Ascending aorta (tissue), 2 donors: ENCODE measurements around the gene LTBP2. TPM values are rescaled to one million over a fixed set of nuclear protein-coding genes. Genes with fewer than 3 reads are reported as not detected.

Experiments used
- DNase-seq, 2 donors: peaks; one replicate each; pipeline ENCODE4 v3.0.0-alpha.2; 2019; ENCODE audit warnings: low spot score in 2 of 2
- H3K27ac ChIP-seq, 2 donors: fragments of 200-600 bp; sonication (generic); one replicate each; pipeline ENCODE4 v1.5.1; 2016 to 2017; ENCODE audit warnings: mild to moderate bottlenecking in 1 of 2
- H3K27me3 ChIP-seq: fragments of 200-600 bp; sonication (generic); one replicate; pipeline ENCODE4 v1.5.1; 2017
- H3K36me3 ChIP-seq, 2 donors: fragments of 200-600 bp; sonication (generic); one replicate each; pipeline ENCODE4 v1.5.1; 2016
- H3K4me1 ChIP-seq, 2 donors: fragments of 200-600 bp; sonication (generic); one replicate each; pipeline ENCODE4 v1.5.1; 2016 to 2017; ENCODE audit warnings: mild to moderate bottlenecking in 1 of 2
- H3K4me3 ChIP-seq, 2 donors: fragments of 200-600 bp; sonication (generic); one replicate each; pipeline ENCODE4 v1.5.1; 2016 to 2017; ENCODE audit warnings: mild to moderate bottlenecking in 1 of 2
- H3K9me3 ChIP-seq, 2 donors: fragments of 200-600 bp; sonication (generic); one replicate each; pipeline ENCODE4 v1.5.1; 2016
- CTCF ChIP-seq, 3 experiments: fragments of 200-600 bp in 2 of 3; fragments of 450-650 bp in 1 of 3; sonication (generic) in 2 of 3; IDR thresholded peaks; one replicate each; pipeline ENCODE4 v1.5.1; 2016 to 2019; ENCODE audit warnings: antibody characterized with exemption in 3 of 3, mild to moderate bottlenecking in 1 of 3, moderate library complexity in 1 of 3
- intact Hi-C: fragments of 100-400 bp; cut with DNase I; formaldehyde crosslinking; loops from one replicate; pipeline ENCODE4 v1.15.1; 2023
- total RNA-seq: library from RNA; depleted of rRNA; stranded (reverse); fragments of >200 nt; gene quantifications from one replicate; pipeline ENCODE4 v1.1.0, GENCODE V29; 2016

The LTBP2 gene
- total RNA-seq, 1 donor from 2014 or later = 383 TPM

GRCh38 chr14:74569806-74570591 lies 42.0 kb downstream of the LTBP2 start:
- peaks cover 58 to 94% of the 10 kb centered on the region in 2 donors for H3K4me1 ChIP-seq
- no peaks in the 10 kb centered on the region for H3K36me3 ChIP-seq
- H3K9me3 ChIP-seq = no peaks in the 10 kb centered on the region
- intact Hi-C loops = loop anchor here (5.0 kb wide), 1 partner anchor 32 kb away; no protein-coding TSS in a partner anchor
- no peak overlapping the region for H3K4me3 ChIP-seq
- peak overlapping the region; percentile 91 to 94 for H3K27ac ChIP-seq
- no peak for TF ChIP-seq CTCF (IDR thresholded peaks at IDR 0.05)
- DNase-seq = no peak
- no peaks in the 10 kb centered on the region for H3K27me3 ChIP-seq

- Histone ChIP-seq H3K27me3 (no peaks in the 10 kb centered on the region), H3K4me3 (no peak overlapping the region), H3K36me3 (no peaks in the 10 kb centered on the region), H3K27ac (peak overlapping the region; percentile 91 to 94), H3K9me3 (no peaks in the 10 kb centered on the region), H3K4me1 (peaks cover 58 to 92% of the 10 kb centered on the region in 2 donors)
- DNase-seq = no peak
- TF ChIP-seq CTCF (IDR thresholded peaks at IDR 0.05) = no peak
- intact Hi-C loops = loop anchor here (5.0 kb wide), 1 partner anchor 33 kb away; no protein-coding TSS in a partner anchor
Observed at GRCh38 chr14:74569387-74569786, 42.6 kb downstream of the LTBP2 start.

- H3K4me3 ChIP-seq = no peak overlapping the region
- no peak for TF ChIP-seq CTCF (IDR thresholded peaks at IDR 0.05)
- no peaks in the 10 kb centered on the region for H3K27me3 ChIP-seq
- DNase-seq = no peak
- no peaks in the 10 kb centered on the region for H3K9me3 ChIP-seq
- H3K36me3 ChIP-seq = no peaks in the 10 kb centered on the region
- intact Hi-C loops = loop anchor here (5.0 kb wide), 1 partner anchor 33 kb away; no protein-coding TSS in a partner anchor
- peak overlapping the region; percentile 91 to 94 for H3K27ac ChIP-seq
- H3K4me1 ChIP-seq = peaks cover 55 to 88% of the 10 kb centered on the region in 2 donors
Observed at GRCh38 chr14:74568911-74569310, 43.1 kb downstream of the LTBP2 start.

- Histone ChIP-seq H3K27ac (peak overlapping the region; percentile 91 to 94), H3K9me3 (no peaks in the 10 kb centered on the region), H3K27me3 (no peaks in the 10 kb centered on the region), H3K4me3 (no peak overlapping the region), H3K4me1 (peaks cover 50 to 85% of the 10 kb centered on the region in 2 donors), H3K36me3 (no peaks in the 10 kb centered on the region)
- TF ChIP-seq CTCF (IDR thresholded peaks at IDR 0.05) = no peak
- intact Hi-C loops = loop anchor here (5.0 kb wide), 1 partner anchor 34 kb away; no protein-coding TSS in a partner anchor
- DNase-seq = no peak
Observed at GRCh38 chr14:74568380-74568649, 43.7 kb downstream of the LTBP2 start.

- no peak for TF ChIP-seq CTCF (IDR thresholded peaks at IDR 0.05)
- Histone ChIP-seq H3K4me1 (peaks cover 47 to 83% of the 10 kb centered on the region in 2 donors), H3K27ac (peak overlapping the region; percentile 91 to 94), H3K9me3 (no peaks in the 10 kb centered on the region), H3K36me3 (no peaks in the 10 kb centered on the region), H3K27me3 (no peaks in the 10 kb centered on the region), H3K4me3 (no peak overlapping the region)
- DNase-seq = no peak
- intact Hi-C loops = loop anchor here (5.0 kb wide), 1 partner anchor 34 kb away; no protein-coding TSS in a partner anchor
Observed at GRCh38 chr14:74567646-74568379, 44.2 kb downstream of the LTBP2 start.
